GM18858 (cell line): ENCODE data around the gene SEZ6L.

Experiments
- ATAC-seq: cut with Tn5 transposase; IDR thresholded peaks from one replicate; pipeline ENCODE4 v1.9.1; 2021; ENCODE audit not compliant: unreplicated experiment

Gene SEZ6L

DNA sequence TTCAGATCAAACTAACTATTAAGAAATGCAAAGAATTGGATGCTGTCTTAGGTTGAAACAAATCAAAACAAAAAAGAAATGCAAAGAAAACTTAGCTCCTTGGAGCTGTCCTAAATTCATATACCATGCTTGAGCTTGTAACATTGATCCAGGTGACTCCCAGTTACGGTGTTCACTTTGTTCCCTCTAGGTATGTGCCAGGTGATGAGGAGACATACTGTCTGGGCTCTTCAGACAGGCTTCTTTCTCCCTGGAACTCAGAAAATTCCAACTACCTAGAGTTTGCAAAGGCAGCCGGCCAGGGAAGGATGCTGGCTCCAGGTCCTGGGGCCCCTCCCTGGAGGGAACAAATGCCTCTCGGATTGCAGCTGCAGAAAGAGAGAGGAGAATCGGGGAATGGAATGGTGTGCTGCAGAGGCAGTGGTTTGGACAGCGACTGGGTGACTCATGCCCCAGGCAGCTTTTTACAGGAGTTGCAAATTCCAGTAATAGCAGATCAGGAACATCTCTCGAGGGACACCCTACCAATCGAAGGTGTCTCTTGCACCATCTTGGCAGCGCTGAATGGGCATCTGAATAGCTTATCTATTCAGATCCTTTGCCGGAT is 247.5 kb downstream of the SEZ6L start:
- no peak for ATAC-seq

GRCh38 chr22:26417406-26417805 is 248.1 kb downstream of the SEZ6L start:
- no peak for ATAC-seq

DNA sequence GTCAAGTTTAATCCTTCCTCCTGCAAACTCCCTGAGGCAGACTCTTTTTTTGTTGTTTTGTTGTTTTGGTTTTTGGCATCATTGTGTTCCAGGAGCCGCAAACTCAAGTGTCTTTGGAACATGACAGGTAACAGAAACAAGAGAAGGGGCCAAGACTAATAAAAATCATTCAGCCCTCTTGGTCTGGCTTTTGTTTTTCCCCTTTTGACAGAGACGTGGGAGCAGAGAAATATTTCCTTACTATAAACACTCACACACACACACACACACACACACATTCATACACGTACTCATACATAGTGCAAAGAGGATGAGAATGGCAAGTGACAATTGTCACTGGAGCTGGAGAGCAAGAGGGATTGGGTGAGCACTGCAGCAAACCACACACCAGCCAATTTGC is 249.4 kb downstream of the SEZ6L start:
- no peak for ATAC-seq

- no peak for ATAC-seq
Measured at GRCh38 chr22:26426924-26427323, 257.7 kb downstream of the SEZ6L start.

- ATAC-seq: peak; percentile 53
Measured at GRCh38 chr22:26428515-26429457, 259.5 kb downstream of the SEZ6L start, which contains the start of gene ASPHD2. Gene ASPHD2 (plus strand): TSS chr22:26429260. CDS start chr22:26433616, 4,356 bp downstream.

GRCh38 chr22:26429458-26430286 is 260.4 kb downstream of the SEZ6L start:
- no peak for ATAC-seq

DNA sequence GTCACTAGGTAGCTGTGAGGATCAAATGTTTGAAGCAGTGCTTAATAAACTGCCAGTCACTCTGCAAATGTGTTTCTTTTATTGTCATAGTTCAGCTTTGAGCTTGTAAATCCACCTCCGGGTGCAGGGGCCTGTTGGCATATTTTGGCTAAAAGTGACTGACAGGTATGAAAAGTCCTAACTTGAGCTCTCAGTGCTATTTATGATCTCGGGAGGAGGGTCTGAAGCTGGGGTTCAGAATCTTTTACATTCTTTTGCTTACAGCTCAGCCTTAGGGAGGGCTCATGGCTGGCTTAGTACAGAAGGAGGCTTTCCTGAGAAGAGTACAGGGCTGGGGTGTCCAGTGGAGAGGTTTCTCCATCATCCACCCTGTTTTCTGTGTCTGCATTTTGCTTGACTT is 261.3 kb downstream of the SEZ6L start:
- ATAC-seq: no peak

GRCh38 chr22:26431261-26431995 is 262.2 kb downstream of the SEZ6L start:
- ATAC-seq: no peak

GRCh38 chr22:26432619-26433311 is 263.5 kb downstream of the SEZ6L start:
- ATAC-seq: no peak
